IMR-90 (cell line): ENCODE measurements around the gene THAP2. TPM values are rescaled to one million over a fixed set of nuclear protein-coding genes. Genes with fewer than 3 reads are reported as not detected.

Experiments used
- ATAC-seq: fragments of 200-7000 bp; cut with Tn5 transposase; 2 replicates; pipeline ENCODE4 v1.9.1; 2020; ENCODE audit warnings: low read depth, mild to moderate bottlenecking, moderate library complexity
- BruUV-seq: library from RNA; stranded (reverse); fragments of 400-500 nt; replicated peaks from 2 replicates; lab custom pipeline; 2021; lab: Mats Ljungman, UMichigan
- CTCF ChIA-PET: fragments of 300-600 bp; formaldehyde crosslinking; extraction: SDS; loops from one replicate; lab custom pipeline; 2021; ENCODE audit warnings: antibody characterized with exemption; lab: Yijun Ruan, JAX
- POLR2A ChIA-PET: fragments of 300-600 bp; sonication (Branson Sonifier 250); formaldehyde crosslinking; loops from one replicate; lab custom pipeline; 2022; ENCODE audit warnings: antibody characterized with exemption; ENCODE audit not compliant: unreplicated experiment; lab: Charles Lee
- DNase-seq: peaks from one replicate; pipeline ENCODE4 v3.0.0; 2013
- H2AFZ ChIP-seq: replicated peaks from 2 replicates; pipeline ENCODE3; 2013; ENCODE audit warnings: low read length, mild to moderate bottlenecking; ENCODE audit not compliant: poor library complexity
- H2AK5ac ChIP-seq: 2 replicates; pipeline ENCODE4 v1.6.1; 2013; ENCODE audit warnings: low read depth, low read length, inconsistent platforms
- H2AK9ac ChIP-seq: replicated peaks from 2 replicates; pipeline ENCODE3; 2013; ENCODE audit warnings: mild to moderate bottlenecking, low read depth, low read length, moderate library complexity; ENCODE audit not compliant: poor library complexity
- H2BK120ac ChIP-seq: 2 replicates; pipeline ENCODE4 v1.6.1; 2013; ENCODE audit warnings: low read depth, low read length, inconsistent platforms
- H2BK15ac ChIP-seq: 3 replicates; pipeline ENCODE4 v1.6.1; 2013; ENCODE audit warnings: low read depth, low read length, inconsistent platforms
- H2BK20ac ChIP-seq: 2 replicates; pipeline ENCODE4 v1.6.1; 2013; ENCODE audit warnings: low read depth, mild to moderate bottlenecking, inconsistent platforms, low read length, moderate library complexity
- H2BK5ac ChIP-seq: 2 replicates; pipeline ENCODE4 v1.6.1; 2013; ENCODE audit warnings: mild to moderate bottlenecking, low read depth, low read length, inconsistent platforms; ENCODE audit not compliant: poor library complexity, severe bottlenecking
- H3K14ac ChIP-seq: replicated peaks from 2 replicates; pipeline ENCODE4 v1.6.1; 2013; ENCODE audit warnings: low read depth, low read length, inconsistent platforms
- H3K18ac ChIP-seq: 2 replicates; pipeline ENCODE4 v1.6.1; 2013; ENCODE audit warnings: low read depth, low read length, control low read depth
- H3K23ac ChIP-seq: 2 replicates; pipeline ENCODE4 v1.6.1; 2013; ENCODE audit warnings: low read depth, low read length, inconsistent platforms
- H3K27ac ChIP-seq: 2 replicates; pipeline ENCODE4 v1.5.1; 2013; ENCODE audit warnings: mild to moderate bottlenecking, control low read depth, low read length; ENCODE audit not compliant: insufficient read depth
- H3K27me3 ChIP-seq: 2 replicates; pipeline ENCODE4 v1.6.1; 2013; ENCODE audit warnings: low read length; ENCODE audit not compliant: control insufficient read depth, insufficient read depth
- H3K36me3 ChIP-seq: 2 replicates; pipeline ENCODE4 v1.6.1; 2013; ENCODE audit warnings: low read length, mixed read lengths; ENCODE audit not compliant: control insufficient read depth, insufficient read depth
- H3K4ac ChIP-seq: 2 replicates; pipeline ENCODE4 v1.6.1; 2013; ENCODE audit warnings: low read depth, low read length, inconsistent platforms
- H3K4me1 ChIP-seq: 2 replicates; pipeline ENCODE4 v1.6.1; 2013; ENCODE audit warnings: low read length, mixed read lengths; ENCODE audit not compliant: control insufficient read depth, insufficient read depth
- H3K4me2 ChIP-seq: 2 replicates; pipeline ENCODE4 v1.6.1; 2013; ENCODE audit warnings: low read depth, mild to moderate bottlenecking, control low read depth, low read length, moderate library complexity
- H3K4me3 ChIP-seq: 2 replicates; pipeline ENCODE4 v1.5.1; 2013; ENCODE audit warnings: low read depth, mild to moderate bottlenecking, control low read depth, low read length, moderate library complexity; ENCODE audit not compliant: insufficient read depth
- H3K56ac ChIP-seq: 2 replicates; pipeline ENCODE4 v1.6.1; 2013; ENCODE audit warnings: low read length, inconsistent platforms; ENCODE audit not compliant: insufficient read depth; ENCODE audit errors: extremely low read depth
- H3K79me1 ChIP-seq, 2 experiments: 2 replicates each; pipeline ENCODE4 v1.6.1; 2013; ENCODE audit warnings: low read length in 2 of 2, inconsistent platforms in 1 of 2, low read depth in 1 of 2
- H3K9ac ChIP-seq: 2 replicates; pipeline ENCODE4 v1.6.1; 2013; ENCODE audit warnings: low read depth, low read length, control low read depth
- H3K9me1 ChIP-seq: 2 replicates; pipeline ENCODE4 v1.6.1; 2013; ENCODE audit warnings: low read length, inconsistent platforms; ENCODE audit not compliant: insufficient read depth
- H3K9me3 ChIP-seq: 2 replicates; pipeline ENCODE4 v1.6.1; 2013; ENCODE audit warnings: low read length; ENCODE audit not compliant: control insufficient read depth, insufficient read depth
- H4K20me1 ChIP-seq: 2 replicates; pipeline ENCODE4 v1.6.1; 2013; ENCODE audit warnings: low read length, inconsistent platforms; ENCODE audit not compliant: insufficient read depth
- H4K5ac ChIP-seq: 2 replicates; pipeline ENCODE4 v1.6.1; 2013; ENCODE audit warnings: mild to moderate bottlenecking, low read depth, low read length, control low read depth
- H4K8ac ChIP-seq, 2 experiments: 2 replicates each; pipeline ENCODE4 v1.6.1; 2013; ENCODE audit warnings: low read depth in 2 of 2, low read length in 2 of 2, control low read depth in 1 of 2, inconsistent platforms in 1 of 2
- H4K91ac ChIP-seq: 2 replicates; pipeline ENCODE4 v1.6.1; 2013; ENCODE audit warnings: low read depth, low read length, inconsistent platforms; ENCODE audit not compliant: insufficient read depth
- BHLHE40 ChIP-seq: fragments of 150-350 bp; IDR thresholded peaks from 2 replicates; pipeline ENCODE4 v1.6.1; 2016; ENCODE audit warnings: mild to moderate bottlenecking, low read depth, low read length
- CEBPB ChIP-seq: IDR thresholded peaks from 2 replicates; pipeline ENCODE4 v1.6.1; 2012; ENCODE audit warnings: low read depth, low read length, improper control_type of control experiment
- CHD1 ChIP-seq: IDR thresholded peaks from 2 replicates; pipeline ENCODE4 v1.6.1; 2012; ENCODE audit warnings: low read depth, low read length, improper control_type of control experiment
- FOS ChIP-seq: fragments of 150-350 bp; IDR thresholded peaks from 2 replicates; pipeline ENCODE4 v1.6.1; 2016; ENCODE audit warnings: low read depth, low read length
- MAZ ChIP-seq: IDR thresholded peaks from 2 replicates; pipeline ENCODE4 v1.6.1; 2012; ENCODE audit warnings: low read depth, mild to moderate bottlenecking, low read length, improper control_type of control experiment, moderate library complexity, borderline replicate concordance
- MXI1 ChIP-seq: IDR thresholded peaks from 2 replicates; pipeline ENCODE4 v1.6.1; 2012; ENCODE audit warnings: low read depth, mild to moderate bottlenecking, low read length, moderate library complexity, borderline replicate concordance
- POLR2A ChIP-seq: IDR thresholded peaks from 2 replicates; pipeline ENCODE4 v1.6.1; 2012; ENCODE audit warnings: mild to moderate bottlenecking, low read depth, low read length
- RAD21 ChIP-seq: IDR thresholded peaks from 2 replicates; pipeline ENCODE4 v1.6.1; 2012; ENCODE audit warnings: low read length, improper control_type of control experiment
- RCOR1 ChIP-seq: IDR thresholded peaks from 2 replicates; pipeline ENCODE4 v1.6.1; 2012; ENCODE audit warnings: mild to moderate bottlenecking, low read length, improper control_type of control experiment; ENCODE audit not compliant: insufficient replicate concordance
- RFX5 ChIP-seq: IDR thresholded peaks from 2 replicates; pipeline ENCODE4 v1.8.0; 2012; ENCODE audit warnings: low read depth, mild to moderate bottlenecking, low read length, moderate library complexity
- SMC3 ChIP-seq: fragments of 150-350 bp; IDR thresholded peaks from 2 replicates; pipeline ENCODE4 v1.6.1; 2016; ENCODE audit warnings: low read depth, mild to moderate bottlenecking, antibody characterized with exemption, low read length, moderate library complexity
- WGBS, 2 experiments: methylation state at CpG; one replicate each; pipeline versions ENCODE4 v1.1.5 to v1.1.7; 2013; ENCODE audit warnings: missing lambda C conversion rate in 2 of 2; ENCODE audit not compliant: insufficient read length in 1 of 2; ENCODE audit errors: extremely low coverage in 2 of 2; 5-methylcytosine and 5-hydroxymethylcytosine counted together
- dilution Hi-C: fragments of 300-500 bp; cut with HindIII; formaldehyde crosslinking; loops from one replicate; pipeline ENCODE4 v1.14.3; 2018; ENCODE audit warnings: low sequenced_read_pairs; ENCODE audit not compliant: unreplicated experiment
- in situ Hi-C: fragments of 300-500 bp; cut with MboI; formaldehyde crosslinking; loops from 3 replicates; pipeline ENCODE4 v1.14.3; 2019; ENCODE audit warnings: low sequenced_read_pairs, inconsistent platforms, mixed read lengths
- intact Hi-C: fragments of 100-400 bp; cut with micrococcal nuclease; formaldehyde crosslinking; loops from 2 replicates; pipeline ENCODE4 v1.10.0; 2022
- polyA plus RNA-seq, 3 experiments: library from polyadenylated mRNA; depleted of rRNA; stranded (reverse); fragments of >200 nt; gene quantifications; 2 replicates each; pipeline ENCODE4 v1.2.3, GENCODE V29; 2012; ENCODE audit warnings: low replicate concordance in 1 of 3
- total RNA-seq: library from RNA; depleted of rRNA; stranded (reverse); fragments of >200 nt; gene quantifications from 2 replicates; pipeline ENCODE4 v1.2.3, GENCODE V29; 2012
- TF ChIP-seq, protein P1 (sequence below): conservative IDR thresholded peaks from 2 replicates; pipeline ENCODE4 v1.5.1; 2012; ENCODE audit warnings: mild to moderate bottlenecking, low read depth, low read length, improper control_type of control experiment
- TF ChIP-seq, protein P2 (sequence below): fragments of 150-350 bp; IDR thresholded peaks from 2 replicates; pipeline ENCODE4 v1.6.1; 2016; ENCODE audit warnings: low read depth, mild to moderate bottlenecking, low read length, moderate library complexity, borderline replicate concordance

THAP2 gene
- total and polyA plus RNA-seq, 2 of the 4 experiments (the other 2 are of a cell fraction) = 1.4 to 2.5 TPM

DNA sequence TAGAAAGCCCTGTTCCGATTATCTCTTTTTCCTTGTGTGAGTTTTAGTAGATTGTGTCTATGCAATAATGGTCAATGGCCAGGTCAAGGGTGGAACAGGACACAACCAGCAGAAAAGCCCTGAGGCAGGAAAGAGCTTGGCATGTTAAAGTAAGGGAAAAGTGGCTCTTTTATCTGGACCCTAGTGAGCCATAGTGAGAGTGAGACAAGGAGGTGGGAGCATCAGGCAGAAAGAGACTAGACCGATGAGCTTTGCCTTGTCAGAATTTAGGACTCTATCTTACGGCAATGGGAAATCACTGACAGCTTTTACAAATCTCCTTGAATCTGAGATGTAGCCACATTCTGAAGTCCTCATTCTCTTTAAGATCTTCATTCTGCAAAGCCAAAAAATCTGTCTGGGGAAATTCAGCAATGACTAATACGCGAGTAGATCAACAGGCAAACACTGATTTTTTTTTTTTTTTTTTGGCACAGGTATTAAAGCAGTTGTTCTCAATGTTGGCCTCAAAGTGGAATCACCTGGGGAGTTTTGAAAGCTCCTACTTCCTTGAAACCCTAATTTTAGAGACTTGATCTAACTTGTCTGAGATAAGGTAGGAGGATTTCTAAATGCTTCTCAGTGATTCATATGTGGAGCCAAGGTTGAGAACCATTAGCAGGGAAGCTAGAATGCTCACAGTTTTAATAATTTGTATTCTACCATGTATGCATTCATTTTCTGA, 55.7 kb downstream of the THAP2 start (continued):
- TF ChIP-seq SMC3 = no peak

DNA sequence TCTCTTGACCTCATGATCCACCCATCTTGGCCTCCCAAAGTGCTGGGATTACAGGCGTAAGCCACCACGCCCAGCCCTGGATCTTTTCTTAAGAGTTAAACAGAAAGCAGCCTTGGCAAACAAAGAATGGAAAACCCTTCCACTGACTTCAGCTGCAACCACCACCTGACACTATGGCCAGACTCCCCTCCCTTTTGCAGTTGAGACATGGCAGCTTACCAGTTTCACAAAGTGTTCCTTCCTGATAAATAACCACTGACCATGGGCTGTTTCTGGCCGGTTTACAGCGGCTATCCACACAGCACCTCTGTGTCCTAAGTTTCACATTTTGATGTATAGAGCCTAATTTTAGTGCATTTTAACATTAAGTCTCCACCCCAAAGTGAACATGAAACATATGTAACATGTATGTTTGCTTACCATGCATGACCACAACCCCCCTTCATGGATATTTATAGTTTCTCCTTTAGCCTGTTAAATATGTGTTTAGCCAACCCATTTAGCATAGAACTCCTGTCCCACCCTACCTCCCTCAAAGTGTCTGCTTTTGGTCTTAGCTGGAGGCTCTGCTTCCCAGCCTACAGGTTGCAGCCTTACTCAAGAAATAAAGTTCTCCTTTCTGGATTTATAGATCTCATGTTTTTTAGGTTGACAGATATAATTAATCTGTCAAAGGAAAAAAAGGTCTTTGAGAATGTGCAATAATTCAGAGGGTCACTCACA, 57.8 kb downstream of the THAP2 start:
- Histone ChIP-seq H4K20me1 (no peaks in the 10 kb centered on the region), H3K9me3 (no peaks in the 10 kb centered on the region), H3K56ac (no peak overlapping the region), H3K23ac (no peak overlapping the region), H3K9me1 (no peaks in the 10 kb centered on the region), H3K4ac (no peak overlapping the region), H2BK120ac (no peak overlapping the region), H3K4me2 (no peak overlapping the region), H2BK5ac (no peak overlapping the region), H3K14ac (no peak overlapping the region), H3K79me1 (no peaks in the 10 kb centered on the region), H2BK15ac (no peak overlapping the region), H3K36me3 (no peaks in the 10 kb centered on the region), H3K27ac (no peak overlapping the region), H2AK5ac (no peak overlapping the region), H3K27me3 (no peaks in the 10 kb centered on the region), H3K18ac (no peak overlapping the region), H3K4me3 (no peak overlapping the region), H2BK20ac (no peak overlapping the region), H3K9ac (no peak overlapping the region), H4K8ac (no peak overlapping the region), H2AFZ (no peak overlapping the region), H4K91ac (no peak overlapping the region), H2AK9ac (no peak overlapping the region), H4K5ac (no peak overlapping the region), H3K4me1 (no peaks in the 10 kb centered on the region)
- no TSS peak for BruUV-seq
- 85% methylated on average over 2 of the region's 4 CpGs; no CpG with 5 or more reads in 1 of the 2 experiments for WGBS, 2 experiments
- dilution Hi-C loops (loop anchor here (25.0 kb wide), 1 partner anchor 310 kb away; no protein-coding TSS in a partner anchor), in situ Hi-C loops (no loop called here), intact Hi-C loops (no loop called here)
- DNase-seq = no peak
- ATAC-seq = no peak
- ChIA-PET CTCF (no interaction called here), POLR2A (no interaction called here)
- TF ChIP-seq, protein P1, sequence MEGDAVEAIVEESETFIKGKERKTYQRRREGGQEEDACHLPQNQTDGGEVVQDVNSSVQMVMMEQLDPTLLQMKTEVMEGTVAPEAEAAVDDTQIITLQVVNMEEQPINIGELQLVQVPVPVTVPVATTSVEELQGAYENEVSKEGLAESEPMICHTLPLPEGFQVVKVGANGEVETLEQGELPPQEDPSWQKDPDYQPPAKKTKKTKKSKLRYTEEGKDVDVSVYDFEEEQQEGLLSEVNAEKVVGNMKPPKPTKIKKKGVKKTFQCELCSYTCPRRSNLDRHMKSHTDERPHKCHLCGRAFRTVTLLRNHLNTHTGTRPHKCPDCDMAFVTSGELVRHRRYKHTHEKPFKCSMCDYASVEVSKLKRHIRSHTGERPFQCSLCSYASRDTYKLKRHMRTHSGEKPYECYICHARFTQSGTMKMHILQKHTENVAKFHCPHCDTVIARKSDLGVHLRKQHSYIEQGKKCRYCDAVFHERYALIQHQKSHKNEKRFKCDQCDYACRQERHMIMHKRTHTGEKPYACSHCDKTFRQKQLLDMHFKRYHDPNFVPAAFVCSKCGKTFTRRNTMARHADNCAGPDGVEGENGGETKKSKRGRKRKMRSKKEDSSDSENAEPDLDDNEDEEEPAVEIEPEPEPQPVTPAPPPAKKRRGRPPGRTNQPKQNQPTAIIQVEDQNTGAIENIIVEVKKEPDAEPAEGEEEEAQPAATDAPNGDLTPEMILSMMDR = no peak
- no peak for TF ChIP-seq CHD1
- no peak for TF ChIP-seq FOS
- no peak for TF ChIP-seq MAZ
- TF ChIP-seq CEBPB = no peak
- no peak for TF ChIP-seq MXI1
- no peak for TF ChIP-seq SMC3
- no peak for TF ChIP-seq POLR2A
- TF ChIP-seq BHLHE40 = no peak
- no peak for TF ChIP-seq RAD21
- TF ChIP-seq RFX5 = no peak
- TF ChIP-seq, protein P2, sequence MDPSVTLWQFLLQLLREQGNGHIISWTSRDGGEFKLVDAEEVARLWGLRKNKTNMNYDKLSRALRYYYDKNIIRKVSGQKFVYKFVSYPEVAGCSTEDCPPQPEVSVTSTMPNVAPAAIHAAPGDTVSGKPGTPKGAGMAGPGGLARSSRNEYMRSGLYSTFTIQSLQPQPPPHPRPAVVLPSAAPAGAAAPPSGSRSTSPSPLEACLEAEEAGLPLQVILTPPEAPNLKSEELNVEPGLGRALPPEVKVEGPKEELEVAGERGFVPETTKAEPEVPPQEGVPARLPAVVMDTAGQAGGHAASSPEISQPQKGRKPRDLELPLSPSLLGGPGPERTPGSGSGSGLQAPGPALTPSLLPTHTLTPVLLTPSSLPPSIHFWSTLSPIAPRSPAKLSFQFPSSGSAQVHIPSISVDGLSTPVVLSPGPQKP = no peak
- no peak for TF ChIP-seq RCOR1
